Lower leg skin (tissue), 4 donors: ENCODE data around the gene ZFP64. TPM values are rescaled to one million over a fixed set of nuclear protein-coding genes. Genes with fewer than 3 reads are reported as not detected.

Experiments
- DNase-seq, 2 donors: peaks; one replicate each; pipeline ENCODE4 v3.0.0-alpha.2; 2019; ENCODE audit warnings: low spot score in 2 of 2
- H3K4me3 ChIP-seq: fragments of 200-600 bp; sonication (generic); 2 replicates; pipeline ENCODE4 v1.5.1; 2017; ENCODE audit warnings: mild to moderate bottlenecking, low read depth; ENCODE audit not compliant: poor library complexity, severe bottlenecking
- POLR2A ChIP-seq, 2 donors: fragments of 450-650 bp; IDR thresholded peaks; one replicate each; pipeline ENCODE4 v1.6.1; 2016 to 2017; ENCODE audit warnings: antibody characterized with exemption in 2 of 2, mild to moderate bottlenecking in 1 of 2, moderate library complexity in 1 of 2
- WGBS, 2 donors: methylation state at CpG; one replicate each; pipeline ENCODE4 v1.1.5; 2018; 5-methylcytosine and 5-hydroxymethylcytosine counted together
- intact Hi-C: fragments of 100-400 bp; cut with DNase I; formaldehyde crosslinking; loops from one replicate; pipeline ENCODE4 v1.15.0; 2023; ENCODE audit warnings: low total_unique reads
- total RNA-seq, 4 donors: library from RNA; depleted of rRNA; stranded (reverse); fragments of >200 nt; gene quantifications; one replicate each; pipeline ENCODE4 v1.1.0, GENCODE V29; 2016
- TF ChIP-seq, protein P1 (sequence below), 3 donors: fragments of 450-650 bp; IDR thresholded peaks; one replicate each; pipeline ENCODE4 v1.5.1; 2016; ENCODE audit warnings: antibody characterized with exemption in 3 of 3, mild to moderate bottlenecking in 3 of 3, moderate library complexity in 2 of 3

ZFP64 gene
- total RNA-seq, 4 donors from 2014 or later = 23.7 to 65.5 (median 27.1) TPM

DNA sequence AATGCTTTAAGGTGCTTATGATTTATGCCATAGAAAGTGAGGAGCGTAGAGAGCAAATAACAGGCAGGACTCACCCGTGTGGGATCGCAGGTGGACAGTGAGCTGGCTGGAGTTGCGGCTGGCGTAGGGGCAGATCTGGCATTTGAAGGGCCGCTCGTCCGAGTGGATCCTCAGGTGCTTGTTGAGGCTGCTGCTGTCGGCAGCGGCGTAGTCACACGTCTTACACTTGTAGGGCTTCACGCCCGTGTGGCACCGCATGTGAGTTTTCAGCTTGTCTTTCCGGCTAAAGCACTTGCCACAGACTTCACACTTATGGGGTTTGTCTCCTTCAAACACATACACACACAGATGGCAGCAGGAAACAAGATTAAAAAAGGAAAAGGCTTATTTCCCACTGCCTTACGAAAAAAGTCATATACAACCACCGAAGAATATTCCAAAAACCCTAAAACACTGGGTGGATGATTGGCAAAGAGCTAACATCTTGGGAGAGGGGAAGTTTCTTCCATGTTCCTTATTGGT is 31.5 kb downstream of the ZFP64 start:
- intact Hi-C loops = no loop called here
- DNase-seq = no peak
- no peak overlapping the region for H3K4me3 ChIP-seq
- TF ChIP-seq POLR2A (IDR thresholded peaks at IDR 0.05) = no peak
- TF ChIP-seq, protein P1, sequence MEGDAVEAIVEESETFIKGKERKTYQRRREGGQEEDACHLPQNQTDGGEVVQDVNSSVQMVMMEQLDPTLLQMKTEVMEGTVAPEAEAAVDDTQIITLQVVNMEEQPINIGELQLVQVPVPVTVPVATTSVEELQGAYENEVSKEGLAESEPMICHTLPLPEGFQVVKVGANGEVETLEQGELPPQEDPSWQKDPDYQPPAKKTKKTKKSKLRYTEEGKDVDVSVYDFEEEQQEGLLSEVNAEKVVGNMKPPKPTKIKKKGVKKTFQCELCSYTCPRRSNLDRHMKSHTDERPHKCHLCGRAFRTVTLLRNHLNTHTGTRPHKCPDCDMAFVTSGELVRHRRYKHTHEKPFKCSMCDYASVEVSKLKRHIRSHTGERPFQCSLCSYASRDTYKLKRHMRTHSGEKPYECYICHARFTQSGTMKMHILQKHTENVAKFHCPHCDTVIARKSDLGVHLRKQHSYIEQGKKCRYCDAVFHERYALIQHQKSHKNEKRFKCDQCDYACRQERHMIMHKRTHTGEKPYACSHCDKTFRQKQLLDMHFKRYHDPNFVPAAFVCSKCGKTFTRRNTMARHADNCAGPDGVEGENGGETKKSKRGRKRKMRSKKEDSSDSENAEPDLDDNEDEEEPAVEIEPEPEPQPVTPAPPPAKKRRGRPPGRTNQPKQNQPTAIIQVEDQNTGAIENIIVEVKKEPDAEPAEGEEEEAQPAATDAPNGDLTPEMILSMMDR (IDR thresholded peaks at IDR 0.05) = no peak
- 93 to 97% methylated on average over 18 of the region's 18 CpGs for WGBS, 2 donors

DNA sequence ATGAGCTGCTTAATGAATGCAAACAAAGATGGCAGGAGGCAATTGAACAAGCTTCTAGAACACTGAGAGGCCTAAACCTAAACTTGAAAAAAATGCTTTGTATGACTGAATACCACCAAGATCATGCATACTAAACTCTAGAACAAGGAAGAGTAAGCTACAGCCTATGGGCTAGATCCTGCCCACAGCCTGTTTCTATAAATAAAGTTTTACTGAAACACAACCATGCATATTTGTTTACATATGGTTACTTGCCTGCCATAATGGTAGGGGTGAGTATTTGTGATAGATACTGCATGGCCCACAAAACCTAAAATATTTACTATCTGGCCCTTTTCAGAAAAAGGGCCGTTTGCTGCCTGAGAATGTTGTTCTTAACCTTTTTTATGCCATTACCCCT is 37.0 kb downstream of the ZFP64 start:
- WGBS, 2 donors = 48 to 64% methylated on average over 1 of the region's 1 CpG
- intact Hi-C loops = no loop called here
- TF ChIP-seq POLR2A (IDR thresholded peaks at IDR 0.05) = no peak
- TF ChIP-seq, protein P1 (IDR thresholded peaks at IDR 0.05) = no peak
- no peak for DNase-seq
- H3K4me3 ChIP-seq = no peak overlapping the region

DNA sequence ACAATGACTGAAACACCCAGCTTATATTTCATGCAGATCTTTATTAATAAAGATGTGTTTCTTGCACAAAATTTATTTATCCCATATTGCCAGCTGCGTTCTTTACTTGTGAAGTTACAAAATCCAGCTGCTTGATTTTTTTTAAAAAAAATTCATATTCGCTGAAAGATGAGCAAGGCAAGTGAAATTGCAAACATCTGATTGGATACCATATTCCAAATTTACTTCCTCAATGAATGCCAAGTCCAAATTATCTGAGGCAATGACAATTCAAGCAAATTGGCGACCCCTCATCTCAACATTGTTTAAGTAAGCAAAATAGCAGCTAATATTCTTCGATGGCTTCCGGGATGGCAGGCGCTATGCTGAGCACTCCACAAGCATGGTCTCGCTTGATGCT is 37.7 kb downstream of the ZFP64 start:
- 87 to 88% methylated on average over 7 of the region's 7 CpGs for WGBS, 2 donors
- DNase-seq = no peak
- intact Hi-C loops = no loop called here
- TF ChIP-seq, protein P1 (IDR thresholded peaks at IDR 0.05) = no peak
- TF ChIP-seq POLR2A (IDR thresholded peaks at IDR 0.05) = no peak
- H3K4me3 ChIP-seq = no peak overlapping the region

DNA sequence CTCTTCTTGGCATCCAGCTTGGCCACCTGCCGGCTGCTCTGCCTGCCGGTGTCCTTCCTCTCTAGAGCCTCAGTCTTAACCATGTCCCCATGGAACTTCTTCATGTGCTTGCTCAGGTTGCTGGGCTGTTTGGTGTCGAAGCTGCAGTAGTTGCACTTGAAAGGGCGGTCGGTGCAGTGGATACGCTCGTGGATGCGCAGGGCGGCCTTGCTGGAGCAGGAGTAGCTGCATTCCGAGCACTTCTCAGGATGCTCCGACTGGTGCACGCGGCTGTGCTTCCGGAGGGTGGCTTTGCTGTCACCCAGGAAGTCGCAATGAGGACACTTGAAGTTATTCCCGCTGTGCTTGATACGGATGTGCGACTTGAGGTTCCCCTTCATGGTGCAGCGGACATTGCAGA is 38.7 kb downstream of the ZFP64 start:
- WGBS, 2 donors = 95 to 96% methylated on average over 19 of the region's 19 CpGs

DNA sequence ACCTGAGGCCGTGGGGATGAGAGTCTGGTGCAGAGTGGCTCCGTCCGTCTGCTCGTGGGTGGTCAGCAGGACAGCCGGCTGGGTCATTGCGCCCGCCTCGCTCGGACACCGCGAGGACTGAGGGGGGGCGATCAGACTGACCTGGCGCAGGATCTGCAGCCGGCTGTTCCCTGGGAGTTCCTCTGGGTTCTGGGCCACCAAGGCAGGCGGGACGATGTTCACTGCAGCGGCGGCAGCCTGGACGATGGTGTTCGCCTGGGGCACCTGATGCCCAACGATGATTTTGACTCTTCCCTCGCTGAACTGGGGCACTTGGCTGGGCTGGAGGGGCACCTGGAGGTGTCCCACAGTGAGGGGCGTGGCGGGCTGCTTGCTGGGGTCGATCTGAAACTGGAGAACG is 39.2 kb downstream of the ZFP64 start:
- no peak for TF ChIP-seq POLR2A (IDR thresholded peaks at IDR 0.05)
- TF ChIP-seq, protein P1 (IDR thresholded peaks at IDR 0.05) = no peak
- DNase-seq = no peak
- intact Hi-C loops = no loop called here
- no peak overlapping the region for H3K4me3 ChIP-seq
- WGBS, 2 donors = 95 to 97% methylated on average over 26 of the region's 26 CpGs

More for the DNA sequence above, 38.7 kb downstream of the ZFP64 start:
- H3K4me3 ChIP-seq = no peak overlapping the region
- intact Hi-C loops = no loop called here
- no peak for DNase-seq
- TF ChIP-seq, protein P1 (IDR thresholded peaks at IDR 0.05) = no peak
- no peak for TF ChIP-seq POLR2A (IDR thresholded peaks at IDR 0.05)
